22Rv1 (cell line): Measurements from ENCODE around the gene MSANTD2.

Experiments
- CTCF ChIP-seq: fragments of 450-650 bp; IDR thresholded peaks from 2 replicates; pipeline ENCODE4 v1.5.1; 2017; ENCODE audit warnings: mild to moderate bottlenecking
- ZFX ChIP-seq: fragments of 450-650 bp; IDR thresholded peaks from 2 replicates; pipeline ENCODE4 v1.6.1; 2017; ENCODE audit warnings: antibody characterized with exemption, borderline replicate concordance

GRCh38 chr11:124823512-124824376 lies 23.5 kb upstream of the MSANTD2 start:
- TF ChIP-seq CTCF (no peak), ZFX (no peak)
